HG03108 (cell line): ENCODE results near the gene PITPNC1.
"Not testable (repeated sequence)": the region's sequence is repeated elsewhere in the genome, so short reads cannot be mapped to it uniquely, and the experiment has no call there.

Experiments used
- ATAC-seq: cut with Tn5 transposase; IDR thresholded peaks from one replicate; pipeline ENCODE4 v1.9.1; 2021; ENCODE audit warnings: moderate library complexity; ENCODE audit not compliant: unreplicated experiment

The PITPNC1 gene

DNA sequence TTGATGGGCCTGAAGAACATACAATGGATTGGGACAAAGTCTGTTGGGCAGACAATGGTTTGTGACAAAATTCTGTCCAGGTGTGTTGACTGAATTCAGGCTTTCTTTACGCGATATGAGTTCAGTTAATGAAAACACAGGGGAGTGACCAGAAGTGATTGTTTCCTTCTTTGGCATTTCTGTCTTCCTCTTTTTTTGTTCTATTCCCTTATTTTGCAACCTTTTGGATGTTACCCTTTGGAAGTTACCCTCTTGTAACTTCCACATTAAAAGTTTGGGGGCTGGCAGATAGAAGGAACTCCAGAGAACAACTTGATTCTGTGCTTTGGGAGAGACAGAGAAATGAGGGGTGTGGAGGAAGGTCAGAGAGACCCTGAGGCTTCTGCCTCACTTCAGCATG lies 126.7 kb downstream of the PITPNC1 start:
- ATAC-seq, result no peak

DNA sequence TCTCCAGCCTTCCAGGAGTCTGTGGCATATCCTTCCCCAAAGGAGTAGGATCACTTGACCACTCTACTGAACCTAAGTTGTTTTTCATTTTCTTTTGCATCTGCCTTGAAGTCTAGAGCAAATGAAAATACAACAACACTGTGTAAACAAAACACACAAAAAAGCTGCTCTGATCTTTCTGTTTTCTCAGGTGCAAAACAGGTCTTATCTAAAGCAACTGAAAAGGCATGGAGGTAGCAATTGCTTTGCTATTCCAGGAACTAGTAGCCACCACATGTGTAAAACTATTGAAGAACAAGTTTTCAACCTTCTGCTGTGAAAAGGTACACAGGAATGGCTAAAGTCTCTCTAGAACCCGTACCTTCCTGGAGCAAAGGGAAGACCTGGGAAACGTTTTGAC lies 127.1 kb downstream of the PITPNC1 start:
- no peak for ATAC-seq

DNA sequence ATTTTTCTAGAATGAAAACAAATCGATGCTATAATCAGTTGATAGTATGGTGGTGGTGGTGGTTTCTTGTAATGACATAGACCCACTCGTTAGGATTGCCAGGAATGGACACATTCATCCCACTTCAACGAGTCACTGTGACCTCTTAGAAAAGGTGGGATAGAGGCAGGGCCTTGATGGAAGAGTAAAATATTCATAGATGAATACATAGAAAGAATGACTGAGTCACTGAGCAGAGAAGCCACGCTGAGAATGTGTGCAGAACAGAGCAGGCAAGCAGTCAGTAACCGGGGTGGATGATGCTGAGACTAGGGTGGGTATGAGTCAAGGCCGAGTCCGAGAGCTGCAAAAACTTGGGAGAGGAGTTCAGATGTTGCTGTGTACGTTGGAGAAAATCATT lies 129.9 kb downstream of the PITPNC1 start:
- no peak for ATAC-seq

DNA sequence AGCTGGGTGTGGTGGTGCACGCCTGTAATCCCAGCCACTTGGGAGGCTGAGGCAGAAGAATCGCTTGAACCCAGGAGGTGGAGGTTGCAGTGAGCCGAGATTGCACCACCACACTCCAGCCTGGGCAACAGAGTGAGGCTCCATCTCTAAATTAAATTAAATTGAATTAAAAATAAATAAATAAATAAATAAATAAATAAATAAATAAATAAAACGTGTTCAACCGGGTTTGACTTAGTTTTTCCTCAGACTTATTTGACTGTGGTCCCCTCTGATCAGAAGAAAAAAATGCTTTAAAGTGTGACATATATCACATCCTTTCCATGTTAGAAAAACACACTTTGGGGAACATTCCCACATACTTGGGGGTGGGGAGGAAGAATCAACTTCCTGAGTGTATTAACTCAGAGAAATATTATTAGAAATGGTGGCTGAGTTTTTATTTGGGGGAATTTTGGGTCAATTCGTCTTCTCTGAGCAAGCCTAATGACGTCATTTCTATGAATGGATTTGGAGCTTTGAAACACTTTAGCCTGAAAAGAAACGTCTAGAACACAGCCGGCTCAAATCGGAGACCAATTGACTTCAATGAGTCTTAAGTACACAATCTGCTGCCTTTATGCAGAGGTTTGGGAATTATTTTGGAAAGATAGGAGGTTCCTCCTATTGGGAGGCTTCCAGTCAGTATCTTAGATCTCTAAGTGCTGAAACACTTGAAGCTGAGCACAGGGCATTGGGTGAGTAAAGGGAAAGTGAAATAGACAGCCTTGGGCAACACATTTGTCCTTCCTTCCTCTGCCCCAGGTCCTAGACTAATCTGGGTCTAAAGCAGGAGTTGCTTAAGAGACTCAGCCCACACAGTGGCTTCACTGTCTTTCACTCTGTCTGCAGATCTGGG lies 132.6 kb downstream of the PITPNC1 start:
- ATAC-seq, result no peak

DNA sequence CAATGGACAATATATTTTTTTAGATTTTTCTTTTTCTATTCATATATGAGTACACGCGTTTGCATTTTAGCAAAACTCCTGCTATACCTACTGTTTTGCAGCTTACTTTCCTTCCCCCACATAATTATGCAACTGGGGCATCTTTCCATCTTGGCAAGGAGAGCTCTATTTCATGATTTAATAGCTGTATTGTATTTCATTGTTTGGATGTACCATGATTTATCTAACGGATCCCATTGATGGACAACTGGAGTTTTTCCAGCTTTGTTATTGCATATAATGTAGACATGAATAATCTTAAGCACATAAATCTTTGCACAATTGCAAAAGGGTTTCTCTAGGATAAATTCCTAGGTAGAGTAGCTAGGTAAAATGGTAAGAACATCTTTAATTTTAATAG lies 133.9 kb downstream of the PITPNC1 start:
- no peak for ATAC-seq

DNA sequence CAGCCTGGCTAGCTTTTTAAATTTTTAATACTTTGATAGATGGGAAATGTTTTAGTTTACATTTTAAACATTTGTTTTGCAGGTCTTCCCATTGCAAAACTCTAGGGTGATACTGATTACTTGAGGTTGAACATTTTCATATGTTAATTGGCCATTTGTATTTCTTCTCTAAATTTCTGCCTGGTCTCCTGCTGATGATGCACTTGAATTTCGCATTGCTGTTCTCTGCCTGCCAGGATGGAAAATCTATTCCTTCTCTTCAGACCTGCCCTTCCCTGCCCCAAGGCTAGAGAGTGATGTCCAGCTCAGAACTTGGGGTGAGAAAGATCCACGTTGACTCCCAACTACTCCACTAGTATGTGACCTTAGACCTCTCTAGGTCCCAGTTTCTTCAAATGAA lies 134.7 kb downstream of the PITPNC1 start:
- ATAC-seq, result no peak

DNA sequence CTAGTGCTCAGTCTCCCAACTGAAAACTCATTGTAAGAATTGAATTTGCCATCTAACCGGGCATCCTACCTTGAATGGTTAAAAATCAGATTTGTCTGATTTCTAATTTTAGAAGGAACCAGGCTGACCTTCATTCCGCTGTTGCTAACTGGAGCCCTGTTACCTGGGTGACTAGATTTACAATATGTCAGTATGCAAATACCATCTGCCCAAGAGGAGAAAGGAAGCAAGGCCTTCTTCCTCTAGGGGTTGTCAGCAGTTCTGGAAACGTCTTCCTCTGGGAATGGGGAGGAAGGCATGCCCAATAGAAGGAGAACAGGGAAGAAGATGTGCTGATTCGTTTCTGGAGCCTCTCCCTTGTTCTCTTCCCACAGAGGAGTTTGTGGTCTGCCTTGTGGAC lies 137.9 kb downstream of the PITPNC1 start:
- ATAC-seq, result no peak

DNA sequence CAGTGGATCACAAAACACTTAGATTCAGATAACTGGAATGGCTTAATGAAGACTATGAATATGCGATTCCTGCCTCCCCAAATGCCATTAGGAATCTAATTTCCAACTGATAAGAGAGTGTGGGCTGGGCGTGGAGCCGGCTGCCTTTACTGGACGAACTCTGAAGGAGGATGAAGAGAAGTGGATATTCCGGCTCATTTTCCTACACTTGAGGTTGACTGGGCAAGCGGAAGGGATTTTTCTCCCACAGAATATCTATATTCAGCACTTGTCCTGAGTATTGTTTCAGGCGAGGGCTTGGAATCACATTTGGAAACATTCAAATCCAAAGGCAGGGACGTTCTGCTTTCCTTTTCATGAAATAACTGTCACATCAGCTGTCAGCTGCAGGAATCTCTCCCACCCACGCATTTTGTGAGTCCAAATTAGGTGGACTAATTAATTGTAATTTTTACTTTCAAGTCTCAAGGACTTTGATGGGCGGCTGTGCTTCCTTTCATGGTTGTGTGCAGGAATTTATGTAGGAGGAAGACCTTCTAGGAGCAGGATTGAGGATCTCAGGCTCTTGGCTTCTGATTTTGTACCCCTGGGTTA lies 138.5 kb downstream of the PITPNC1 start:
- no peak for ATAC-seq

DNA sequence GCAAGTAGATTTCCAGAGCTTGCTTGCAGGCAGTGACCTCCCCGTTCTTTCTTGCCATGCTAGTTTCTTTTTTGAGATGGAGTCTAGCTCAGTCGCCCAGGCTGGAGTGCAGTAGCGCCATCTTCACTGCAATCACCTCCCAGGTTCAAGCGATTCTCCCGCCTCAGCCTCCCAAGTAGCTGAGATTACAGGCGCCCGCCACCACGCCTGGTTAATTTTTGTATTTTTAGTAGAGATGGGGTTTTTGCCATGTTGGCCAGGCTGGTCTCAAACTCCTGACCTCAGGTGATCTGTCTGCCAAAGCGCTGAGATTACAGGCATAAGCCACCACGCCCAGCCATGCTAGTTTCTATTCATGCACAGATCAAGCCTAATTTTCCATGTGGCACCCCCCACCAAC lies 139.5 kb downstream of the PITPNC1 start:
- ATAC-seq, result not testable (repeated sequence)

DNA sequence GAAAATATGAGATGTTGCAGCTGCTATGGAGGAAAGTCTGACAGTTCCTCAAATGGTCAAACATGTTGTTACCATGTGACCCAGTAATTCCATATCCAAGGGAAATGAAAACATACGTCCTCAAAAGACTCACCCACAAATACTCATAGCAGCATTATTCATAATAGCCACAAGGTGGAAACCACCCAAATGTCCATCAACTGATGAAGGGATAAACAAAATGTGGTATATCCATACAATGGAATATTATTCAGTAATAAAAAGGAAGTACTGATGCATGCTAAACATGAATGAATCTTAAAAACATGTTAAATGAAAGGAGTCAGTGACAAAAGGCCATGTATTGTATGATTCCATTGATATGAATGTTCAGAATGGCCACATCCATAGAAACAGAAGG lies 140.2 kb downstream of the PITPNC1 start:
- no peak for ATAC-seq

DNA sequence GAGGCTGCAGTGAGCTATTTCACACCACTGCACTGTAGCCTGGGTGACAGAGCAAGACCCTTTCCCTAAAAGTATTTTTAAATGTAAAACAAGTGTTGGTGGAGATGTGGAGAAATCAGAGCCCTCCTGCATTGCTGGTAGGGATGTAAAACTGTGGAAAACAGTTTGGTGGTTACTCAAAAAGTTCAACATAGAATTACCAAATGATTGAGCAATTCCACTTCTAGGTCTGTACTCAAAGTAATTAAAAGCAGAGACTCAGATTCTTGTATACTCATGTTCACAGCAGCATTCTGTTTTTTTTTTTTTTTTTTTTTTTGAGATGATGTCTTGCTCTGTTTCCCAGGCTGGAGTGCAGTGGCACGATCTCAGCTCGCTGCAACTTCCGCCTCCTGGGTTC lies 141.8 kb downstream of the PITPNC1 start:
- no peak for ATAC-seq

DNA sequence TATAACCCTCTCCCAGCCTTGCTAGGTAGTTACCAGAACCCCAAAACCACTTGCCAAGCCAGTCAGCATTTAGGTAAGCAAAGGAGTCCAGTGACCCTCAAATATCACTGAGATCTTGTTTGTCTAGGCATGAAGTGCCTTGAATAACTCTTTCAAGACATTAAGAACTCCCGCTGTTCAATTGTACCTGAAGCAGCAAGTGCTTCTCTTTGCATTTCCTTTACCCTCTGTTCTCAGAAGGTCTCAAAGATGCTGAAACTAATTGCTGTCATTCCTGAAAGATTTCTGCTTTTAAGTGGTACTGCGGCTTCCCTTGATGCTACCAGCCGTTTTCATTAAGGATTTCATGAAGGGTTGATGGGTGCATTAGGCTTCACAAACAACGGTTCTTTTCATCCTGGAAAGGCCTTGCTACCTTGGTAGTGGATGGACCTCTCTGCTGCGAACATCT lies 142.7 kb downstream of the PITPNC1 start:
- no peak for ATAC-seq

DNA sequence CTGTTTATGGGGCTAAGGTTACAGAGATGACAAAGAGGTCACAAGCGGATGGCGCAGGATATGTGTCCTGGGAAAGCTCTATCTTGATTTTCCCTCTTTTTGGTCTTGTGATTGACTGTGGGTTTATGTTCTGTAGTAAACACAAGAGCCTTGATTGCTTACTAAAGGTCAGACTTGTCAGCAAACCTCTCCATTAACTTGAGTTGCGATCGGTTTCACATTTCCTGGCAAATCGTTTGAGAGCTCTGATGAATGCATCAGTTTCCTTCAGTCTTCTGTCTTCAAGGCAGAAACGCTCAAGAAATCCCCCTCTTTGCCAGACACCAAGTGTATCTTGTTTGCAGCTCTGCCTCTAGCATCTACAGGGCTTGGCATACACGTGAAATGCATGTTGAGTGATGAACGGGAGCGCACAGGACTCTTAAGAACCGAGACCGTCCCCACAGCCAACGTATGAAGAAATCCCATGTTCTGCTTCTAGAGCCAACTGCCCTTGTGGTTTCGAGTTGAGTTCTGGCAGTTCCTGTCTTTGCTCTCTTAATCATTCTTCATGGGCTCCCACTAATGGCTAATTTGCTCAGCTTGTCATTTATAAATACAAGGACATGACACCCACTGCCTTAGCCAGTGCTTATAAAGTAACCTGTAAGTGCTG lies 143.3 kb downstream of the PITPNC1 start:
- no peak for ATAC-seq

DNA sequence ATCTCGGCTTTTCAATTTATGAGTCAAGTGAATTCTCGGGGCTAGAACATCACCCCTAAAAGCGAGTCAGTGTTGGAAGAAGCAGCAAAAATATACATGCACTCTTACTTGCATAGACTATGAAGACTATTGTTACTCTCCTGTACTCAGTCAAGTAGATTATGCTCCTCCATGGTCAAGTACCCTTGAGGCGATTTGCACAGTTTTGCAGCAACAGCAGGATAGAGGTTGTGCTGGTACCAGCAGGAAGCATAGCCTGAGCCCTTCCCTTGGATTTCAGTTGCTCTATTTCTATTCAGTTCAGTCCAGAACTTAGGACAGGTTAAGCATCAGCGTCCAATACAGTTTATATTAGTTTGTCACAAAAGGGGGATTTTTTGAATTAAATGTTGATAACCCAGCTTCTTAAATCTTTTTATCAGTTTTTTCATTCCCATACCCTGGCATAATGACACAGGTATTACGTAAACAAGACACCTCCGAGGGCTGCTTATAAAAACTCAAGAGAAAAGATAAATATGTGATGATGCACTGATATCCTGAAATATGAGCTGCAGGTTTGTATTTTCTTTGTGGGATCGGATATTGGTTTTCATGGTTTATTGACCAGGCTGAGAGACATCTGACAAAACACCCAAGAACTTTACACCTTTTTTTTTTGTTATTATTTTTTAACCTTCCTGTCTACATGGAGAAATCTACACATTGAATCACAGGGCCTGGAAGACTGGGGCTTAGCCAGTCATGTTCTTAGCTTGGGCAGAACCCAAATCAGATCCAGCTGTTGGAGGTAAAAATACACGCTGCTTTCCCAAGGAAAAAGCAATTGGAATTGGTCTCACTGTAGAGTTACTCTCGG lies 144.1 kb downstream of the PITPNC1 start:
- no peak for ATAC-seq

DNA sequence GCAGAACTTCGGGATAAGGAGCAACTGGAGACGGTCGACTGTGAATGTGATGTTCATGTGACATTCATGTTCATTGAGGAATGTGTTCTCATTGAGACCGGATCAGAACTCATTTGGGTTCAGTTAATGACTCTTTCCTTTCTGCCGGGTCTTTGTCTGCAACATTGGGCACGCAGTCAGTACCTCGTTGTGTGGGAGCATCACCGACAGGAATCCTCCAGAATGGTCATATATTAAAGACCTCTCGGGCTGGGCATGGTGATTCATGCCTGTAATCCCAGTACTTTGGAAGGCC lies 144.6 kb downstream of the PITPNC1 start:
- no peak for ATAC-seq

DNA sequence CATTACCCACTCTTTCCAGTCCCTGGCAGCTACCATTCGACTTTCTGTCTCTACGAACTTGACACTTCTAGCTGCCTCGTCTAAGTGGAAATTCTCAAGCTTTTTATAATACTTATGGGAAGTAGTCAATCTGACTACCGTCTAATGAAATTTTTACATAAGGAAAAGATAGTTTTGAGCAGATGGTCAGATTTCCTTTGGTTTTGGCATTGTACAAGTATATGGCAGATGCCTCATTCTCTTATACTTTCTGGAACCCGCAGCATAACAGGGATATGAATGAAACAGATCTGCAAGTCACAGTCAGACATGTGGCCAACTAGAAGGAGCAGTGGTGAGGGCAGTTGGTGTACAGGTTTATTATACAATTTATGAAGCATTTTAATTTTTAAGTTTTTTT lies 146.0 kb downstream of the PITPNC1 start:
- ATAC-seq, result no peak

DNA sequence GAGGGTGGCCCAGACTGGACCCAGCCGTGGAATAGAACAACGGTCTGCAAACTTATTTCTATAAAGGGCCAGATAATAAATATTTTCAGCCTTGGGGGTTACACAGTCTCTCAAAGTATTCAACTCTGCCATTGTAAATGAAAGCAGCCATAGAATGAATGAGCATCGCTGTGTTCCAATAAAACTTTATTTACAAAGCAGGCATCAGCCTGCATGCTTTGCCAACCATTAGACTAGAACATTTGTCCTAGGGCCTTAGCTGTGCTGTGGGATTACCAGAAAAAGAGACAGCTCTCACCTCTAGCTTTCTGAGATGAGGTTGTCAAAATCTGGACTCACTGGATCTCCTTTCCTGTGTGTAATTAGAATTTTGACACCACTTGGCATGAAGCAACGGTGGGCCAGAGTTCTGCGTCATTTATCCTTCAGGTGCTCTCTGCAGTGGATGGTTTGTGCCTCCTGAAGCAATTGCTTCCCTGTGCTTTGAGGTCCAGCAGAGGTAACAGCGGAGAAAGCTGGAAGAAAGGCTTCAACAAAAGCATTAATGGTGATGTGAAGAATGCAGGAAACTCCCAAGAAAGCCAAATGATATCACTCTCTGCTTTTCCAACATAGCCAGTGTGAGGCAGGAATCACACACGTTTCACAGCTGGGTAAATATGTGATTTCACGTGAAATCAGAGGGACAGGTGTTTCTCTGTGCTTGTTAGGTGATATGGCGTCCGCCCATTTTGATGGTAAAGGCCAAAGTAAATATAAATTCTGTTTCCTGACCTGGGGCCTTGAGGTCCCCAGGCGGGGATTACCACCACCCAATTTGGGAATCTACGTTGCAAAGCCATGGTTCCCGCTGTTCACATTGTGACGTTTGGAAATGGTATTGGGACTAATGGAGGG lies 148.4 kb downstream of the PITPNC1 start:
- ATAC-seq, result no peak

DNA sequence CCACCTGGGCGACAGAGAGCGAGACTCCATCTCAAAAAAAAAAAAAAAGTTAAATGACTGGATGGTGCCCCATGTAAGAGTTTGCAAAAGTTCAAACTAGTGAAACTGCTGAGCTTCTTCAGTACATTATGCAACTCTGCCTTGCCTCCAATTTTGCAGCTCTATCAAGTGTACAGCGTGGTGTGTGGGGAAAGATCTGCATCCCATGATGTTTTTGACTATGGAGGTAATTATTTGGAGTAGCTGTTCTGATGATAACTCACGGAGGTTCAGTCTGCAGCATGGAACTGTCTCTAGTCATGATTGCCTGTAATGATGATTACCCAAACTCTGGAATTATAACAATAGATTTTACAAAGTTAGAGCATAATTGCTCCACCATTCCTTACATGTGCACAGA lies 149.6 kb downstream of the PITPNC1 start:
- ATAC-seq, result no peak

DNA sequence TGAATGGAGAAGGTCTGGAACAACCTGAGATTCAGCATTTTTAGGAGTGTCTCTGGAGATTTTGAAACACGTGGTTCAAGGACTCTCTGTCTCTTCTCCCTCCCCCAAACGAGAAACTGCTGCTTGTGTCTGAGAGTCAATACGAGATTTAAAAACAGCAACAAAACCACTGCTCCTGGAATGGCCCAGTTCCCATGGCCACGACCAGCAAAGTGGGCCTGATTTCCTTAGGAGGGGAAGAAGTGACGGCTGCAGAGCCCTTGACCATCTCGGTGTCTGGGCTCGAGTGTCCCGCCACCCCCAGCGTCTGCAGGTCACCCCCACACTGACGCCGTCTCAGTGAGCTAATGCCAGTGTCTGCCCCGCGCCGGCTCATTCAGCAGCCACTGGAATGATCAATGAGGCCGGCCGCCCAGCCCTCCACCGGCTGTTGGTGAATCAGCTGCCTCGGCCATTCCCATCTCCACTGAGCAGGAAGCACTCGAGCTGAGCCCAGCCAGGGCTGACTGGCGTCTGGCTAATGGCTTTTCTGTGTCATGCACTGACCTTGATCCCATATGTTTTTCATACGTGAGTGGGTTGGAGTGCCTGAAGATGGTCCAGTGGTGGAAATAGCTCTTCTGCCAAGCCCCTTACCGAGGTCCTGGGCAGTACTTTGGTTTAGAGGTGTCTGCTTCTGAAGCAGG lies 151.8 kb downstream of the PITPNC1 start:
- ATAC-seq, result no peak

DNA sequence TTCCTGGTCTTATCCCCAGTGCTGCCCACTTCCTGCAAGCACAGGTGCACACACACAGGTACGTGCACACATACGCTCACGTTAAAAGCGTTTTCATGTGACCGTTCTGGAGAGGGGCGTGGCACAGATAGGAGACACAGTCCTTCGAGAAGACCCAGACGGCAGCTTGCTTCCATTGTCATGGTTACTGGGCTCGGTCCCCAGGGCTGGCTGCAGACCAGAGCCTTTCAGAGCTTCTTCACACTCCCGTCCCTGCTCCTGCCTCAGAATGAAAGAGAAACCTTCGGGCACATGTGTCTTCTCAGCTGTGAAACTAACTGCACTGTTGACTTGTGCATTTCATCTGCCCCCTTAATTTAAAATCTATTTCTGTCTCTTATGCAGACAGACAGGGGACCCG lies 154.2 kb downstream of the PITPNC1 start:
- ATAC-seq, result peak; percentile 80
